ENCODE data around the gene LEO1.

LEO1 gene

DNA sequence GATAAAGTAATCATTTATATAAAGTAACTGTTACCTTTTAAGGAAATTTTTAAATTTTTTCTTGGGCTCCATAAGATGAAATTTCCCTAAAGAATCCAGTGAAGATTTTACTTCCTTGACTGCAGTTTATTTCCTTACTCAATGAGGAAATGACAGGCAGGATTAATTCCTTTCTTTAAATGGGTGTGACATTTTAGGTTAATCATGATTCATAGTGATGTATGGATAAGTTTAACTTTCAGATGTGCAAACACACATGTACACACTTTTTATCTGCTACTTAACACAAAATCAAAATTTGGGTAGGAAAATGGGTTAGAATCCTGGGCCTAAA lies 11.2 kb upstream of the LEO1 start:
- ChIA-PET CTCF (no interaction called here), POLR2A (no interaction called here)
- no peak for TF ChIP-seq ELF4 (IDR thresholded peaks at IDR 0.05)
- no peak for TF ChIP-seq L3MBTL2 (conservative IDR thresholded peaks at IDR 0.05)
- no peak for TF ChIP-seq CTBP1 (IDR thresholded peaks at IDR 0.05; ENCODE audit: borderline replicate concordance)
- no peak for TF ChIP-seq FOXK2 (IDR thresholded peaks at IDR 0.05)
- TF ChIP-seq NFRKB (IDR thresholded peaks at IDR 0.05), result no peak
- no peak for TF ChIP-seq ZNF384 (IDR thresholded peaks at IDR 0.05)
- TF ChIP-seq FOXM1 (IDR thresholded peaks at IDR 0.05; ENCODE audit: borderline replicate concordance), result no peak
- TF ChIP-seq, protein P1, sequence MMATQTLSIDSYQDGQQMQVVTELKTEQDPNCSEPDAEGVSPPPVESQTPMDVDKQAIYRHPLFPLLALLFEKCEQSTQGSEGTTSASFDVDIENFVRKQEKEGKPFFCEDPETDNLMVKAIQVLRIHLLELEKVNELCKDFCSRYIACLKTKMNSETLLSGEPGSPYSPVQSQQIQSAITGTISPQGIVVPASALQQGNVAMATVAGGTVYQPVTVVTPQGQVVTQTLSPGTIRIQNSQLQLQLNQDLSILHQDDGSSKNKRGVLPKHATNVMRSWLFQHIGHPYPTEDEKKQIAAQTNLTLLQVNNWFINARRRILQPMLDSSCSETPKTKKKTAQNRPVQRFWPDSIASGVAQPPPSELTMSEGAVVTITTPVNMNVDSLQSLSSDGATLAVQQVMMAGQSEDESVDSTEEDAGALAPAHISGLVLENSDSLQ (IDR thresholded peaks at IDR 0.05), result no peak
- TF ChIP-seq LEF1 (IDR thresholded peaks at IDR 0.05; ENCODE audit: borderline replicate concordance), result no peak
- TF ChIP-seq HDGF (IDR thresholded peaks at IDR 0.05; ENCODE audit: borderline replicate concordance), result no peak
- no peak for TF ChIP-seq SUZ12 (IDR thresholded peaks at IDR 0.05)
- TF ChIP-seq TARDBP (IDR thresholded peaks at IDR 0.05), result no peak
- TF ChIP-seq BHLHE40 (IDR thresholded peaks at IDR 0.05; ENCODE audit: borderline replicate concordance), result no peak
- DNase-seq (ENCODE audit: extremely low spot score), result no peak

DNA sequence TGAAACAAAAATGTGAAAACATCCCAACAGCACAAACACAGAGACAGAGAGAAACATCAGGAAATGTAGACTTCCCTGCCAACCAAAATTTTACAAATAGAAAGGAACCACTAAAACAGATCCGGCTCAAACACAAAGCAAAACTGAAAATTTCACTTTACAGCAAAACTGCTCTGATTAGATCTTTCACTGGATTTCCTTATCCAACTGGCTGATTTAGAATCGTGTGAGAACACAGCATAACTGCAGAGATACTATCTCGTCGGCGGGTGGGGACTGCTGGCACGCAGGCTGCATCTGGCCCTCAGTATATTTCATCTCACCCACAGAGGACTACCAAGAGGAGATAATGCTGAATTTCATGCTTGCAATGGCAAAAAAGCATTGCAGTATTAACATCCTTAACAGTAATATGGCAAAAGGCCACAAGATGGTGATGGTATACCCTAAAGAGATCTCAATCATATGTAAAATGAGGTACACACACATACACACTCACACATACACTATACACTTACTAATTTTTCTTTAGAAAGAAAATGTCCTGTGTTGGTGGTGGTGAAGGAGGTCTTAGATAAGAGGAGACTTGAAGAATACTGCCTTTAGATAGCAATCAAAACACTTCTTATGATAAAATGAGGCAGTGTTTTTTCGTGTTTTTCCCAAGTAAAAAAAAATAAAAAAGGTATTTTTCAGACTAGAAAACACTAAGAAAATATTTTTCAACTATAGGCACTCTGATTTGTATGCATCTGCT lies 10.6 kb upstream of the LEO1 start:
- TF ChIP-seq CTBP1 (IDR thresholded peaks at IDR 0.05; ENCODE audit: borderline replicate concordance), result no peak
- TF ChIP-seq ZNF384 (IDR thresholded peaks at IDR 0.05), result no peak
- TF ChIP-seq, protein P1 (IDR thresholded peaks at IDR 0.05), result no peak
- TF ChIP-seq LEF1 (IDR thresholded peaks at IDR 0.05; ENCODE audit: borderline replicate concordance), result no peak
- TF ChIP-seq ARNT (IDR thresholded peaks at IDR 0.05), result no peak
- POLR2A ChIA-PET, result interaction anchor here (1.8 kb wide), 1 partner anchor 10 kb away, joined by 18 read pairs; the partner anchor contains the start of gene LEO1
- CTCF ChIA-PET, result no interaction called here
- DNase-seq (ENCODE audit: extremely low spot score), result peak; percentile 16

GRCh38 chr15:51973775-51974174 lies 2.2 kb upstream of the LEO1 start:
- ChIA-PET POLR2A (no interaction called here), CTCF (no interaction called here)
- no peak for DNase-seq (ENCODE audit: extremely low spot score)
- TF ChIP-seq NFRKB (IDR thresholded peaks at IDR 0.05) (no peak), CTBP1 (IDR thresholded peaks at IDR 0.05; ENCODE audit: borderline replicate concordance) (no peak), SUZ12 (IDR thresholded peaks at IDR 0.05) (no peak), FOXM1 (IDR thresholded peaks at IDR 0.05; ENCODE audit: borderline replicate concordance) (no peak), FOXK2 (IDR thresholded peaks at IDR 0.05) (no peak), BHLHE40 (IDR thresholded peaks at IDR 0.05; ENCODE audit: borderline replicate concordance) (no peak), FOXA1 (IDR thresholded peaks at IDR 0.05) (no peak), LEF1 (IDR thresholded peaks at IDR 0.05; ENCODE audit: borderline replicate concordance) (no peak), ARNT (IDR thresholded peaks at IDR 0.05) (no peak), ZNF384 (IDR thresholded peaks at IDR 0.05) (no peak), HDGF (IDR thresholded peaks at IDR 0.05; ENCODE audit: borderline replicate concordance) (no peak), L3MBTL2 (conservative IDR thresholded peaks at IDR 0.05) (no peak)

GRCh38 chr15:51973220-51973619 lies 1.6 kb upstream of the LEO1 start:
- CTCF ChIA-PET, result interaction anchor here (0.8 kb wide), 1 partner anchor 67 kb away, joined by 4 read pairs; no protein-coding TSS in a partner anchor
- no peak for TF ChIP-seq ZNF384 (IDR thresholded peaks at IDR 0.05)
- no peak for TF ChIP-seq ELF4 (IDR thresholded peaks at IDR 0.05)
- no peak for TF ChIP-seq L3MBTL2 (conservative IDR thresholded peaks at IDR 0.05)
- TF ChIP-seq LEF1 (IDR thresholded peaks at IDR 0.05; ENCODE audit: borderline replicate concordance), result no peak
- TF ChIP-seq FOXM1 (IDR thresholded peaks at IDR 0.05; ENCODE audit: borderline replicate concordance), result no peak
- TF ChIP-seq, protein P1 (IDR thresholded peaks at IDR 0.05), result no peak
- TF ChIP-seq ARNT (IDR thresholded peaks at IDR 0.05), result no peak
- no peak for TF ChIP-seq SP1 (IDR thresholded peaks at IDR 0.05)
- no peak for TF ChIP-seq FOXA1 (IDR thresholded peaks at IDR 0.05)
- TF ChIP-seq SUZ12 (IDR thresholded peaks at IDR 0.05), result no peak
- no peak for TF ChIP-seq FOXK2 (IDR thresholded peaks at IDR 0.05)
- TF ChIP-seq TARDBP (IDR thresholded peaks at IDR 0.05), result no peak
- no peak for TF ChIP-seq BHLHE40 (IDR thresholded peaks at IDR 0.05; ENCODE audit: borderline replicate concordance)
- no peak for TF ChIP-seq HDGF (IDR thresholded peaks at IDR 0.05; ENCODE audit: borderline replicate concordance)
- no peak for TF ChIP-seq NFRKB (IDR thresholded peaks at IDR 0.05)
- TF ChIP-seq CTBP1 (IDR thresholded peaks at IDR 0.05; ENCODE audit: borderline replicate concordance), result no peak
- no peak for DNase-seq (ENCODE audit: extremely low spot score)
- POLR2A ChIA-PET, result no interaction called here

GRCh38 chr15:51971032-51971374 lies 575 bp downstream of the LEO1 start:
- no peak for TF ChIP-seq ZNF384 (IDR thresholded peaks at IDR 0.05)
- TF ChIP-seq, protein P1 (IDR thresholded peaks at IDR 0.05), result no peak
- TF ChIP-seq NFRKB (IDR thresholded peaks at IDR 0.05), result no peak
- TF ChIP-seq SUZ12 (IDR thresholded peaks at IDR 0.05), result no peak
- no peak for TF ChIP-seq SP1 (IDR thresholded peaks at IDR 0.05)
- TF ChIP-seq ELF4 (IDR thresholded peaks at IDR 0.05), result no peak
- no peak for TF ChIP-seq L3MBTL2 (conservative IDR thresholded peaks at IDR 0.05)
- TF ChIP-seq TARDBP (IDR thresholded peaks at IDR 0.05), result no peak
- TF ChIP-seq FOXM1 (IDR thresholded peaks at IDR 0.05; ENCODE audit: borderline replicate concordance), result no peak
- no peak for TF ChIP-seq LEF1 (IDR thresholded peaks at IDR 0.05; ENCODE audit: borderline replicate concordance)
- no peak for TF ChIP-seq BHLHE40 (IDR thresholded peaks at IDR 0.05; ENCODE audit: borderline replicate concordance)
- no peak for TF ChIP-seq FOXA1 (IDR thresholded peaks at IDR 0.05)
- ChIA-PET POLR2A (interaction anchor here (0.5 to 2.1 kb wide), 16 partner anchors 9 to 126 kb away, joined by 3 to 18 read pairs (median 4); no protein-coding TSS in a partner anchor), CTCF (interaction anchor here (1.0 to 1.1 kb wide), 2 partner anchors 54 to 108 kb away, joined by 3 read pairs; no protein-coding TSS in a partner anchor)
- no peak for DNase-seq (ENCODE audit: extremely low spot score)
